ENCODE data around the gene ATP2A1. TPM values are rescaled to one million over a fixed set of nuclear protein-coding genes. Genes with fewer than 3 reads are reported as not detected.
"Not testable (repeated sequence)": the region's sequence is repeated elsewhere in the genome, so short reads cannot be mapped to it uniquely, and the experiment has no call there.

ATP2A1 gene
- total RNA-seq, 1 donor from 2014 or later: not detected

- peak; percentile 54 for DNase-seq
These were observed 14.1 kb upstream of the ATP2A1 start for GRCh38 chr16:28863929-28864793.

- DNase-seq: no peak
These were observed 13.1 kb upstream of the ATP2A1 start for GRCh38 chr16:28865001-28865688.

GRCh38 chr16:28865722-28866453, 12.4 kb upstream of the ATP2A1 start:
- DNase-seq: no peak

GRCh38 chr16:28866454-28866804, 11.9 kb upstream of the ATP2A1 start:
- DNase-seq: no peak

- DNase-seq: no peak
These were observed 11.0 kb upstream of the ATP2A1 start for GRCh38 chr16:28867241-28867640.

GRCh38 chr16:28867646-28868045, 10.6 kb upstream of the ATP2A1 start:
- not testable (repeated sequence) for DNase-seq

- no peak for DNase-seq
These were observed 9.1 kb upstream of the ATP2A1 start for GRCh38 chr16:28869201-28869600.

- no peak for DNase-seq
These were observed 5.3 kb upstream of the ATP2A1 start for GRCh38 chr16:28872952-28873351.

GRCh38 chr16:28873543-28874201, 4.6 kb upstream of the ATP2A1 start:
- peak; percentile 43 for DNase-seq

- DNase-seq: no peak
These were observed 3.9 kb upstream of the ATP2A1 start for GRCh38 chr16:28874406-28874805.

GRCh38 chr16:28875134-28876018, 2.9 kb upstream of the ATP2A1 start:
- DNase-seq: no peak

- DNase-seq: no peak
These were observed 2.1 kb upstream of the ATP2A1 start for GRCh38 chr16:28876019-28876659.

- DNase-seq: no peak
These were observed 1.2 kb upstream of the ATP2A1 start for GRCh38 chr16:28876973-28877654.

- DNase-seq: no peak
These were observed 660 bp upstream of the ATP2A1 start for GRCh38 chr16:28877655-28878000.

GRCh38 chr16:28879261-28879840, 1.1 kb downstream of the ATP2A1 start:
- DNase-seq: no peak

- peak; percentile 88 for DNase-seq
These were observed 1.7 kb downstream of the ATP2A1 start for GRCh38 chr16:28879841-28880588.

- DNase-seq: no peak
These were observed 2.3 kb downstream of the ATP2A1 start for GRCh38 chr16:28880589-28880915.

GRCh38 chr16:28880955-28881354, 2.7 kb downstream of the ATP2A1 start:
- DNase-seq: no peak

- DNase-seq: not testable (repeated sequence)
These were observed 3.3 kb downstream of the ATP2A1 start for GRCh38 chr16:28881565-28881964.
